ENCODE measurements around the gene PVALEF. TPM values are rescaled to one million over a fixed set of nuclear protein-coding genes. Genes with fewer than 3 reads are reported as not detected.
"Not testable (repeated sequence)": the region's sequence is repeated elsewhere in the genome, so short reads cannot be mapped to it uniquely, and the experiment has no call there.

Gene PVALEF
- total and polyA plus RNA-seq, 11 donors = not detected

- no peaks in the 10 kb centered on the region for H3K27me3 ChIP-seq
- H3K9me3 ChIP-seq = no peaks in the 10 kb centered on the region
- H3K36me3 ChIP-seq = no peaks in the 10 kb centered on the region
- ATAC-seq (no peak), DNase-seq (peak in 1 of 5 donors; percentile 17)
- 78 to 82% (median 82%) methylated on average over 1 to 13 of the region's 13 CpGs for WGBS, 4 donors
- intact Hi-C loops (cut with DNase I) = no loop called here
- TF ChIP-seq CTCF (IDR thresholded peaks at IDR 0.05) (no peak), POLR2A (IDR thresholded peaks at IDR 0.05) (no peak)
- H3K4me1 ChIP-seq = peaks cover 0 to 36% (median 0%) of the 10 kb centered on the region in 12 donors
- no peak overlapping the region for H3K4me3 ChIP-seq
- H3K27ac ChIP-seq = peak overlapping the region in 1 of 12 donors; percentile 77
Observed at GRCh38 chr17:81151278-81151677, 14.0 kb upstream of the PVALEF start.

GRCh38 chr17:81152288-81152828, 12.9 kb upstream of the PVALEF start:
- H3K9me3 ChIP-seq = no peaks in the 10 kb centered on the region
- intact Hi-C loops (cut with DNase I) = no loop called here
- DNase-seq (no peak), ATAC-seq (no peak)
- no peaks in the 10 kb centered on the region for H3K27me3 ChIP-seq
- peaks cover 0 to 36% (median 0%) of the 10 kb centered on the region in 12 donors for H3K4me1 ChIP-seq
- H3K4me3 ChIP-seq = no peak overlapping the region
- WGBS, 4 donors = 79 to 87% (median 86%) methylated on average over 8 of the region's 8 CpGs
- H3K36me3 ChIP-seq = no peaks in the 10 kb centered on the region
- H3K27ac ChIP-seq = peak overlapping the region in 1 of 12 donors; percentile 77
- no peak for TF ChIP-seq CTCF (IDR thresholded peaks at IDR 0.05)
- TF ChIP-seq POLR2A (IDR thresholded peaks at IDR 0.05) = no peak

- intact Hi-C loops (cut with DNase I) = no loop called here
- TF ChIP-seq CTCF (IDR thresholded peaks at IDR 0.05) (no peak), POLR2A (IDR thresholded peaks at IDR 0.05) (no peak)
- peak overlapping the region in 1 of 12 donors; percentile 77 for H3K27ac ChIP-seq
- no peaks in the 10 kb centered on the region for H3K27me3 ChIP-seq
- ATAC-seq (peak in 2 of 4 donors; percentile 68 to 78), DNase-seq (peak in 3 of 5 donors; percentile 37 to 49 (median 43))
- 50 to 62% (median 55%) methylated on average over 17 of the region's 17 CpGs for WGBS, 4 donors
- H3K4me3 ChIP-seq = no peak overlapping the region
- H3K4me1 ChIP-seq = peaks cover 0 to 36% (median 0%) of the 10 kb centered on the region in 12 donors
- no peaks in the 10 kb centered on the region for H3K9me3 ChIP-seq
- H3K36me3 ChIP-seq = no peaks in the 10 kb centered on the region
Observed at GRCh38 chr17:81153340-81153803, 11.9 kb upstream of the PVALEF start.

- 86 to 95% (median 94%) methylated on average over 9 of the region's 9 CpGs for WGBS, 4 donors
- H3K27me3 ChIP-seq; DNase-seq; ATAC-seq; H3K4me3 ChIP-seq; H3K9me3 ChIP-seq; H3K36me3 ChIP-seq; intact Hi-C loops (cut with DNase I): not testable (repeated sequence)
- Histone ChIP-seq H3K27ac (peak overlapping the region in 1 of 12 donors; percentile 69), H3K4me1 (peaks cover 0 to 36% (median 0%) of the 10 kb centered on the region in 12 donors)
Observed at GRCh38 chr17:81154016-81154415, 11.3 kb upstream of the PVALEF start.

GRCh38 chr17:81154961-81155360, 10.3 kb upstream of the PVALEF start:
- no peaks in the 10 kb centered on the region for H3K27me3 ChIP-seq
- 93 to 95% (median 94%) methylated on average over 18 of the region's 18 CpGs for WGBS, 4 donors
- no peaks in the 10 kb centered on the region for H3K36me3 ChIP-seq
- no peak for TF ChIP-seq CTCF (IDR thresholded peaks at IDR 0.05)
- TF ChIP-seq POLR2A (IDR thresholded peaks at IDR 0.05) = no peak
- intact Hi-C loops (cut with DNase I) = no loop called here
- no peak overlapping the region for H3K27ac ChIP-seq
- peak in 1 of 5 donors; percentile 25 for DNase-seq
- no peaks in the 10 kb centered on the region for H3K9me3 ChIP-seq
- no peak overlapping the region for H3K4me3 ChIP-seq
- no peak for ATAC-seq
- peaks cover 0 to 35% (median 0%) of the 10 kb centered on the region in 12 donors for H3K4me1 ChIP-seq

Data from heart left ventricle (tissue), 16 donors.